HG02623 (cell line): ENCODE measurements around the gene CHMP1B.

Experiments used
- ATAC-seq: cut with Tn5 transposase; IDR thresholded peaks from one replicate; pipeline ENCODE4 v1.9.1; 2021; ENCODE audit warnings: moderate library complexity; ENCODE audit not compliant: unreplicated experiment

Gene CHMP1B

GRCh38 chr18:11897781-11898180 is 46.6 kb downstream of the CHMP1B start:
- ATAC-seq: no peak

- ATAC-seq: no peak
Measured at GRCh38 chr18:11899063-11899462, 47.9 kb downstream of the CHMP1B start.

GRCh38 chr18:11901826-11902438 is 50.7 kb downstream of the CHMP1B start:
- no peak for ATAC-seq

- ATAC-seq: no peak
Measured at GRCh38 chr18:11902522-11903292, 51.5 kb downstream of the CHMP1B start.
